Activated naive CD4-positive, alpha-beta T cell treated with anti-CD3 and anti-CD28 coated beads, Interleukin-2, amount 10 ng/mL, durations not matched to agents 7 days and 5 days (primary cell): ENCODE data around the gene WDR73.
"Not testable (repeated sequence)": the region's sequence is repeated elsewhere in the genome, so short reads cannot be mapped to it uniquely, and the experiment has no call there.

Source experiments
- CTCF ChIA-PET: fragments of 350-600 bp; sonication (Branson Sonifier 250); formaldehyde crosslinking; loops from one replicate; lab custom pipeline; 2021; ENCODE audit warnings: antibody characterized with exemption; lab: Charles Lee
- DNase-seq: peaks from one replicate; pipeline ENCODE4 v3.0.0-alpha.2; 2020
- H3K27ac Mint-ChIP-seq: one replicate; pipeline ENCODE4 v1.8.0; 2021; ENCODE audit warnings: mild to moderate bottlenecking, moderate library complexity, mixed read lengths
- H3K27me3 Mint-ChIP-seq: one replicate; pipeline ENCODE4 v1.8.0; 2021; ENCODE audit warnings: mild to moderate bottlenecking, mixed read lengths
- H3K36me3 Mint-ChIP-seq: one replicate; pipeline ENCODE4 v1.8.0; 2021; ENCODE audit warnings: mixed read lengths
- H3K4me1 Mint-ChIP-seq: one replicate; pipeline ENCODE4 v1.8.0; 2021; ENCODE audit warnings: mixed read lengths
- H3K4me3 Mint-ChIP-seq: one replicate; pipeline ENCODE4 v1.8.0; 2021; ENCODE audit warnings: mild to moderate bottlenecking, moderate library complexity, mixed read lengths
- H3K9me3 Mint-ChIP-seq: one replicate; pipeline ENCODE4 v1.8.0; 2021; ENCODE audit warnings: mixed read lengths

WDR73 gene

GRCh38 chr15:84647726-84648125 lies 6.4 kb downstream of the WDR73 start:
- no peak for DNase-seq
- H3K27ac Mint-ChIP-seq: no peak overlapping the region
- CTCF ChIA-PET: interaction anchor here (1.1 to 1.6 kb wide), 3 partner anchors 9 to 13 kb away, joined by 4 to 8 read pairs (median 4); no protein-coding TSS in a partner anchor
- H3K27me3 Mint-ChIP-seq: no peaks in the 10 kb centered on the region
- H3K36me3 Mint-ChIP-seq: peaks cover 48% of the 10 kb centered on the region
- peaks cover 26% of the 10 kb centered on the region for H3K4me1 Mint-ChIP-seq
- H3K4me3 Mint-ChIP-seq: no peak overlapping the region
- no peaks in the 10 kb centered on the region for H3K9me3 Mint-ChIP-seq

- CTCF ChIA-PET: interaction anchor here (0.9 to 1.9 kb wide), 2 partner anchors 15 to 47 kb away, joined by 3 to 8 read pairs; no protein-coding TSS in a partner anchor
- H3K9me3 Mint-ChIP-seq: no peaks in the 10 kb centered on the region
- H3K36me3 Mint-ChIP-seq: peaks cover 44% of the 10 kb centered on the region
- H3K27ac Mint-ChIP-seq: no peak overlapping the region
- DNase-seq: no peak
- peaks cover 14% of the 10 kb centered on the region for H3K4me1 Mint-ChIP-seq
- H3K4me3 Mint-ChIP-seq: no peak overlapping the region
- no peaks in the 10 kb centered on the region for H3K27me3 Mint-ChIP-seq
Observed at GRCh38 chr15:84645997-84646396, 8.1 kb downstream of the WDR73 start.

GRCh38 chr15:84645496-84645895 lies 8.6 kb downstream of the WDR73 start:
- no peak for DNase-seq

GRCh38 chr15:84643838-84644237 lies 10.2 kb downstream of the WDR73 start:
- CTCF ChIA-PET: interaction anchor here (1.4 to 2.1 kb wide), 3 partner anchors 9 to 45 kb away, joined by 3 to 6 read pairs (median 3); no protein-coding TSS in a partner anchor
- Mint-ChIP-seq H3K4me1 (peaks cover 10% of the 10 kb centered on the region), H3K27me3 (no peaks in the 10 kb centered on the region), H3K4me3 (no peak overlapping the region), H3K9me3 (no peaks in the 10 kb centered on the region), H3K36me3 (peaks cover 57% of the 10 kb centered on the region), H3K27ac (no peak overlapping the region)
- no peak for DNase-seq

More at GRCh38 chr15:84645496-84645895, 8.6 kb downstream of the WDR73 start:
- CTCF ChIA-PET: interaction anchor here (0.6 to 1.9 kb wide), 2 partner anchors 47 to 253 kb away, joined by 3 to 8 read pairs; no protein-coding TSS in a partner anchor
- Mint-ChIP-seq H3K27me3 (no peaks in the 10 kb centered on the region), H3K4me1 (peaks cover 14% of the 10 kb centered on the region), H3K36me3 (peaks cover 49% of the 10 kb centered on the region), H3K4me3 (no peak overlapping the region), H3K9me3 (no peaks in the 10 kb centered on the region), H3K27ac (no peak overlapping the region)

GRCh38 chr15:84642640-84643039 lies 11.4 kb downstream of the WDR73 start:
- H3K36me3 Mint-ChIP-seq: peaks cover 60% of the 10 kb centered on the region
- CTCF ChIA-PET: interaction anchor here (0.7 to 2.1 kb wide), 3 partner anchors 9 to 54 kb away, joined by 3 to 6 read pairs (median 3); no protein-coding TSS in a partner anchor
- H3K4me3 Mint-ChIP-seq, H3K9me3 Mint-ChIP-seq, H3K4me1 Mint-ChIP-seq, H3K27ac Mint-ChIP-seq, DNase-seq, H3K27me3 Mint-ChIP-seq: not testable (repeated sequence)

GRCh38 chr15:84641871-84642270 lies 12.2 kb downstream of the WDR73 start:
- not testable (repeated sequence) for H3K4me1 Mint-ChIP-seq, H3K4me3 Mint-ChIP-seq, H3K27me3 Mint-ChIP-seq, H3K27ac Mint-ChIP-seq, H3K9me3 Mint-ChIP-seq, DNase-seq
- CTCF ChIA-PET: interaction anchor here (2.1 kb wide), 1 partner anchor 43 kb away, joined by 6 read pairs; no protein-coding TSS in a partner anchor
- peaks cover 60% of the 10 kb centered on the region for H3K36me3 Mint-ChIP-seq

- H3K27ac Mint-ChIP-seq: peak overlapping the region; percentile 1
Observed at GRCh38 chr15:84638103-84638502, 16.0 kb downstream of the WDR73 start.

GRCh38 chr15:84634228-84634837 lies 19.8 kb downstream of the WDR73 start:
- Mint-ChIP-seq H3K27me3 (no peaks in the 10 kb centered on the region), H3K9me3 (no peaks in the 10 kb centered on the region), H3K4me3 (peak overlapping the region; percentile 82), H3K4me1 (peaks cover 55% of the 10 kb centered on the region), H3K27ac (peak overlapping the region; percentile 88), H3K36me3 (peaks cover 39% of the 10 kb centered on the region)
- CTCF ChIA-PET: interaction anchor here (0.7 to 6.2 kb wide), 6 partner anchors 9 to 294 kb away, joined by 3 to 54 read pairs (median 3); partner anchors contain the start of gene ZSCAN2
- DNase-seq: no peak

More at GRCh38 chr15:84638103-84638502, 16.0 kb downstream of the WDR73 start:
- CTCF ChIA-PET: interaction anchor here (0.6 to 6.2 kb wide), 6 partner anchors 9 to 207 kb away, joined by 3 to 54 read pairs (median 6); partner anchors contain the start of genes WDR73 and ZSCAN2
- DNase-seq: no peak
- no peak overlapping the region for H3K4me3 Mint-ChIP-seq
- peaks cover 26% of the 10 kb centered on the region for H3K4me1 Mint-ChIP-seq
- no peaks in the 10 kb centered on the region for H3K9me3 Mint-ChIP-seq
- H3K36me3 Mint-ChIP-seq: peaks cover 59% of the 10 kb centered on the region
- H3K27me3 Mint-ChIP-seq: no peaks in the 10 kb centered on the region

GRCh38 chr15:84633311-84634227 lies 20.5 kb downstream of the WDR73 start:
- H3K27me3 Mint-ChIP-seq: no peaks in the 10 kb centered on the region
- CTCF ChIA-PET: interaction anchor here (1.0 to 6.2 kb wide), 3 partner anchors 9 to 294 kb away, joined by 3 to 54 read pairs (median 3); partner anchors contain the start of gene ZSCAN2
- peak overlapping the region; percentile 90 for H3K4me3 Mint-ChIP-seq
- H3K27ac Mint-ChIP-seq: peak overlapping the region; percentile 98
- H3K36me3 Mint-ChIP-seq: peaks cover 34% of the 10 kb centered on the region
- H3K4me1 Mint-ChIP-seq: peaks cover 55% of the 10 kb centered on the region
- peak; percentile 79 for DNase-seq
- H3K9me3 Mint-ChIP-seq: no peaks in the 10 kb centered on the region

GRCh38 chr15:84631706-84632272 lies 22.3 kb downstream of the WDR73 start:
- H3K4me3 Mint-ChIP-seq: peak overlapping the region; percentile 82
- no peaks in the 10 kb centered on the region for H3K27me3 Mint-ChIP-seq
- CTCF ChIA-PET: interaction anchor here (0.9 to 3.4 kb wide), 3 partner anchors 22 to 44 kb away, joined by 3 to 33 read pairs (median 10); partner anchors contain the start of genes WDR73 and ZSCAN2
- no peak for DNase-seq
- H3K9me3 Mint-ChIP-seq: no peaks in the 10 kb centered on the region
- peaks cover 22% of the 10 kb centered on the region for H3K36me3 Mint-ChIP-seq
- H3K4me1 Mint-ChIP-seq: peaks cover 50% of the 10 kb centered on the region
- H3K27ac Mint-ChIP-seq: peak overlapping the region; percentile 98

GRCh38 chr15:84629033-84629432 lies 25.1 kb downstream of the WDR73 start:
- H3K9me3 Mint-ChIP-seq: peaks cover 7% of the 10 kb centered on the region
- H3K4me3 Mint-ChIP-seq: no peak overlapping the region
- H3K27ac Mint-ChIP-seq: no peak overlapping the region
- CTCF ChIA-PET: interaction anchor here (0.6 to 0.7 kb wide), 2 partner anchors 9 to 1157 kb away, joined by 3 read pairs; no protein-coding TSS in a partner anchor
- peaks cover 14% of the 10 kb centered on the region for H3K36me3 Mint-ChIP-seq
- H3K27me3 Mint-ChIP-seq: no peaks in the 10 kb centered on the region
- H3K4me1 Mint-ChIP-seq: peaks cover 30% of the 10 kb centered on the region
- DNase-seq: no peak

- peaks cover 37% of the 10 kb centered on the region for H3K9me3 Mint-ChIP-seq
- H3K36me3 Mint-ChIP-seq: peaks cover 39% of the 10 kb centered on the region
- no peak for DNase-seq
- CTCF ChIA-PET: interaction anchor here (1.2 kb wide), 1 partner anchor 11 kb away, joined by 4 read pairs; no protein-coding TSS in a partner anchor
- no peak overlapping the region for H3K4me3 Mint-ChIP-seq
- H3K27me3 Mint-ChIP-seq: no peaks in the 10 kb centered on the region
- H3K27ac Mint-ChIP-seq: no peak overlapping the region
- H3K4me1 Mint-ChIP-seq: peaks cover 8% of the 10 kb centered on the region
Observed at GRCh38 chr15:84625123-84625522, 29.0 kb downstream of the WDR73 start.

- Mint-ChIP-seq H3K9me3 (peaks cover 42% of the 10 kb centered on the region), H3K4me3 (no peak overlapping the region), H3K4me1 (no peaks in the 10 kb centered on the region), H3K27ac (no peak overlapping the region), H3K27me3 (no peaks in the 10 kb centered on the region), H3K36me3 (peaks cover 43% of the 10 kb centered on the region)
- CTCF ChIA-PET: interaction anchor here (0.6 kb wide), 2 partner anchors 10 to 363 kb away, joined by 3 read pairs; no protein-coding TSS in a partner anchor
- DNase-seq: no peak
Observed at GRCh38 chr15:84624359-84624758, 29.7 kb downstream of the WDR73 start.
